Globus pallidus (tissue), 1 donor: Measurements from ENCODE around the gene TBCA.
"Not testable (repeated sequence)": the region's sequence is repeated elsewhere in the genome, so short reads cannot be mapped to it uniquely, and the experiment has no call there.

Experiments used
- DNase-seq: peaks from one replicate; pipeline ENCODE4 v3.0.0-alpha.2; 2015; ENCODE audit warnings: low spot score

TBCA gene

GRCh38 chr5:77772729-77773128 lies 3.4 kb downstream of the TBCA start:
- DNase-seq = no peak

DNA sequence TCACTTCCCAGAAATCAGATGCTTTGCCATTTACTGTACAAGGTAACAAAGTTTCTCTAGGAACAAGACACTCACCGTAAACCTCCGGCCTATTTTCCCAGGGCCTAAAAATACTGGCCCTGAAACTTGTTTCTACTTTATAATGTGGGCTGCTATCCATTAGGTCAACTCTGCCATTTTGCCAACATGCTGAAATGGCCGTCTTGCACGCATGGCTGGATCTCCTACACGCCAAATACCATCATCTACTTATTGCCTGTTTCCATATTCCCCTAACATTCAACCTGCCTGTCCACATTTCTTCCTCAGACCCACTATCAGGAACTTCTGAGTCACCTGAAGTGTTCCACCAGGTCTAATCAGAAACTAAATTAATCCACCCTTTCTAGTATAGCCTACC lies 4.7 kb downstream of the TBCA start:
- DNase-seq = no peak

DNA sequence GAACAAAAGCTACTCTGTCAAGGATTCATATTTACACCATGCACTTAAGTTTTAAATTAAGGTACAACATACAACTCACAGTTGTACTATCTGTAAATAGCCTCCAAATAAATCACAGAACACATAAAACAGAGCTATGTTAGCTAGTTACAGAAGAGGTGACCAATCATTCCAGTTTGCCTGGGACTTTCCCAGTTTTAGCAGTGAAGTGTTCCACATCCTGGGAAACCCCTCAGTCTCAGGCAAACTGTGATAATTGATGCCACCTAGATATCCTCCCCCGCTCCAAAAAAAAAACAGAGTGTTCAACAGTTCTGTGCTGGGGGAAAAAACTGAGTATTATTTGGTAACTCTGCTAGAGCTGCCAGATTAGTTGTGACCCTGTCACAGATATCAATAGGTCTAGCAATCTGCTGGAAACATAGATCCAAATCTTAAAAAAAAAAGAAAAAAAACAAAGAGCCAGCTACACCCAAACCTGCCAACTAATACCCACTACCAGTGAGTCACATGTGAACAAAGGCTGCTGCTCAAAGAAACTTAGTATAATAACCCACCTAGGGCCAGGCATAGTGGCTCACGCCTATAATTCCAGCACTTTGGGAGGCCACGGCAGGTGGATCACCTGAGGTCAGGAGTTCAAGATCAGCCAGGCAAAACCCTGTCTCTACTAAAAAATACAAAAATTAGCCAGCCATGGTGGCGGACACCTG lies 5.7 kb downstream of the TBCA start:
- DNase-seq = no peak

DNA sequence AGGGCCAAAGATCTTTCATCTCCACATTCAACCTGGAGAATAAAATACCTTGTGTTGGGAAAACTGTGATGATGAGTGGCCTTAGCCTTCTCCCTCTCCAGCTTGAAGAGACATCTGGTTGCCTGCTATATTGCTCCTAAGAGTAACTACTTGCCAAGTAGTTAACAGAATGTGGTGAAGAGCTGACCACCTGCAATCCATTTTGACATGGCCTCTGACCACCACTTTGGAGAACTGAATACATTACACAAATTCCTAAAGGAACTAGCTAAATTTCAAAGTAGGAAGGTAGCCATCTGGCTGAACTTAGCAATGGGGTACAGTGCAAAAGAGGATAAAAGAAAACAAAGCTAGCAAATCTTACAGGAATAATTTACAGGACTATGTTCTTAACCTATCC lies 7.2 kb downstream of the TBCA start:
- no peak for DNase-seq

- no peak for DNase-seq
These were observed 8.8 kb downstream of the TBCA start for GRCh38 chr5:77767301-77767700.

DNA sequence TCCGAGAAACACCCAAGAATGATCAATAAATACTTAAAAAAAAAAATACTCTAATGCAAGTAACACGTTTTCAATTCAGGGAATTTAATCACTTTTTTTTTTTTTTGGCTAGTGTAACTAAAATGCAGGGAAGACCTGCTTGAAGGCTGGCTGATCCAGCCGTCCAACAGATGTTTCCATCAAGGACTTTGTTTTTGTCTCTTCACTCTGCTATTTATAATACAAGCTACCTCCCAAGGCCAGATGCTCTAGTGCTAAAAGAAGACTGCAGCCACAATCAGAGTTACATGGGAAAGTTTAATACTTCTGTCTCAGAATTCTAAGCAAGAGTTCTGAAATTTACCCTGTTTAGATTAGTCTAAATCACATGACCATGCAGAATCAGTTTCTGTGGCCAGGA lies 14.5 kb downstream of the TBCA start:
- DNase-seq = no peak

DNA sequence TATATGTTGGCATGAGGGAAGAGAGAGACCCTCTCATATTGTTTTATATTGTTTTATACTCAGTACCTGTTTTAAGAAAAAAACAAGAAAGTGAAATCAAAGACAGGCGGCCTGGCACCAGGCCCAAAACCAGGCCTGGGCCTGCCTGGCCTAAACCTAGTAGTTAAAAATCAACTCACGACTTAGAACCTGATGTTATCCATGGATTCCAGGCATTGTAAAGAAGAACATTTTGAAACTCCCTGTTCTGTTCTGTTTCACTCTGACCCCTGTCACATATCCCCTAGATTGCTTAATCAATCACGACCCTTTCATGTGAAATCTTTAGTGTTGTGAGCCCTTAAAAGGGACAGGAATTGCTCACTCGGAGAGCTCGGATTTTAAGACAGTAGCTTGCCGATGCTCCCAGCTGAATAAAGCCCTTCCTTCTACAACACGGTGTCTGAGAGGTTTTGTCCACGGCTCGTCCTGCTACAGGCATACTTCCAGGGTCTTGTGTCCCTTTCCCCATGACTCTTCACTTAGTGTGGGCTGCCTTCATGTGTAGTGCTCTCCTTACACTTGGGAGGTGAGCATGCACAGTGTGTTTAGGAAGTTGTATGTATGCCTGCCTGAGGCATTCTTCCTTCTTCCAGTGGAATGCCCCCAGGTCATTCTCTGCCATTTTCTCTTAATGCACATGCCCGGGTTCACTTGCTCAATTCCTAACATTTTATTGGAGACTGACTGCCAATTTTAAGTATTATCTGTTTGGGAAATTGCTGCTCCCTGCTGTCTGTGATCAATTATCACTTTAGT lies 17.8 kb downstream of the TBCA start:
- DNase-seq = no peak

GRCh38 chr5:77751328-77752023 lies 24.7 kb downstream of the TBCA start:
- no peak for DNase-seq

DNA sequence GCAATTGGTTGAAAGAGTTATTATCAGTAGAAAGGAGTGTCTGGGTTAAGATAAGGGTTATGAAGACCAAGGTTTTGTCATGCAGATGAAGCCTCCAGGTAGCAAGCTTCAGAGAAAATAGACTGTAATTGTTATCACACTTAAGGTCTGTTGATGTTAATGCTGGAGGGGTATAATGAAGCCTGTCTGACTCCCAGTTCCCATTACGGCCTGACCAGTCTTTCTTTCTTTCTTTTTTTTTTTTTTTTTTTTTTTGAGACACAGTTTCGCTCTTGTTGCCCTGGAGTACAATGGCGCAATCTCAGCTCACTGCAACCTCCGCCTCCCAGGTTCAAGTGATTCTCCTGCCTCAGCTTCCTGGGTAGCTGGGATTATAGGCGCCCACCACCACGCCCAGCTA lies 25.2 kb downstream of the TBCA start:
- not testable (repeated sequence) for DNase-seq

- DNase-seq = no peak
These were observed 28.0 kb downstream of the TBCA start for GRCh38 chr5:77748160-77748559.

- DNase-seq = no peak
These were observed 32.0 kb downstream of the TBCA start for GRCh38 chr5:77744116-77744515.

- no peak for DNase-seq
These were observed 33.0 kb downstream of the TBCA start for GRCh38 chr5:77743181-77743580.

GRCh38 chr5:77741608-77742007 lies 34.5 kb downstream of the TBCA start:
- DNase-seq = no peak

DNA sequence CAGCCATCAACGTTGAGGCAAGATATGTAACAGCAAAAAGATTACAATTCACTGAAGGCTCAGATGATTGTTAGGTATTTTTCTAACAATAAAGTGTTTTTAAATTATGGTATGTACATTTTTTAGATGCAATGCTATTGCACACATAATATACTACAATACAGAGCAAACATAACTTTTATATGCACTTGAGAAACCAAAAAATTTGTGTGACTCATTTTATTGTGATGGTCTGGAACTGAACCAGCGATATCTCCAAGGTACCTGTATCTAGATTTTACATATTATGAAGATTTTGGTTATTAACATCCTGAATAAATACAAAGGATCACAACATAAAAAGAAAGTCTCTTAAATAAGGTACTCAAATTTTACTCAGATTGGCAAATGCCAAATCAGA lies 41.3 kb downstream of the TBCA start:
- DNase-seq = no peak

- DNase-seq = no peak
These were observed 43.0 kb downstream of the TBCA start for GRCh38 chr5:77733130-77733529.

- no peak for DNase-seq
These were observed 48.9 kb downstream of the TBCA start for GRCh38 chr5:77727190-77727589.

DNA sequence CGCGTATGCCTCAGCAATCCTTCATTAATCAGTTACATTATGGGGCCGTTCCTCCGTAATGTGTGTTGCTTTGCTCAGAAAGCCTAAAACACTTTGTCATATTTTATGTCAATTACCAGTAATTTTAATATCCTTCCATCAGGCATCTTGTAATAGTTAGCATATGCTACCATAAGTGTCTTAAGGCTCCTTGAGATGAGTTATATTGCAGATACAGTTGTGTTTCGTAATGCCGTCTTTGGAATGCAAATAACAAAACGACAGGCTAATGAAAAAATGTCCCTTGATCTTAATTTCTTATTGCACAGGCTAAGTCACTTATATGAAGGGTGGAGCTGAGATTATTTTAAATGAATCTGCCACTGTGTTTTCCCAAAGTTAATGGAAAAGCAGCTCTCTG lies 50.5 kb downstream of the TBCA start:
- no peak for DNase-seq

- no peak for DNase-seq
These were observed 51.2 kb downstream of the TBCA start for GRCh38 chr5:77724934-77725333.

DNA sequence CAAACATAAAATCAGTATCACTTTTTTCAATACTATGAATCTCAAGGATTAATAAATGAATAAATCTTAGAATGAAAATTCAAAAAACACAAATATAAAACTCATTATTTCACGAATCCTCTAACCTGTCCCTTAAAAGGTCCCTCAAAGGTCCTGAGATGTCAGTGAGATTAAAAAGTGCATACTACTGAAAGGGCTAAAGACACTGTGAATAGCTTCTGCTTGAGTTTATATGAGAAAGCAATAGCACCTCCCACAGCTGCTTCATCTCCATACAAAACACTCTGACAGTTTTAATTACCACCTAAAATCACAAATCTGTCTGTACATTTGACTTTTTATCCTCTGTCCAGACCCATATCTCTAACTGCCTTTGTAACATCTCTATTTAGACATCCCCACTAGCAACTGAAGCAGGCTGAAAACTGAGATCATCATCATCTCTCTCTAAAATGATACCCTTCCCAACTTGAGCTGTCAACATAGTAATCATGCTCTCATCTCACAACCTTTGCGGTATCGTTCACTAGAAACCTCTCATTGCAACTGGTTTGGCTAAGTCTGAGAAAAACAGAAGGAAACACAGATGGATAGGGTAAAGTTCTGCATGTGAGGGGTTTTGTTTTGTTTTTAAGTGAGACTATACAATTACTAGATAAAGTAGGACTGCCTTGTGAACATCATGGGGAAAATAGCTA lies 56.3 kb downstream of the TBCA start:
- DNase-seq = no peak

DNA sequence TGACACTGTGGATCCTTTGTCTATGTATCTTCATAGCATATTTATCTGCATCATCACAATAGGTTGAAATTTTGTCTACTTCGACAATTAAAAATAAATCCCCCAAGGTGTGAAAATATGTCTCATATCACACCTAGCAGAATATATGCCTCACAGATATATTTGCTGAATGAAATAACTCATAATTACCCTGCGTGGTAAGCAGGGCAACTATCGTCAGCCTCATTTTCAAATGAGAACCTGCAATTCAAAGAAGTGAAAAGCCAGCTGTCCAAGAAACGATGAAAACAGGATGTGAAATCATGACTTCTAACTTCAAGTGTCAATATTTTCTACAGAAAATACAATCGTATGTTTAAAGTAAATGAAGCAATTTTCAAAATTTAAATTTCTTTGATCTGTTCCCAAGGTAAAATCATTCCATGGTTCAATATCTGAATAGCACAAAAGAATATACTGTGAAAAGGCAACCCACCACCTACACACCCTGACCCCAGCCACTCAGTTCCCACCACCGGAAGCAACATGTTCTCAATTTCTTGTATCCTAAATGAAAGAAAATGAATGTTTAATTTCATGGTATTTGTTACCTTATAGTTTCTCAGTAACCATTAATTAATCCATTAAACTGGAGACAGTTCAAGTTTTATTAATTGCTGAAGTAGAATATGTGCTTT lies 57.1 kb downstream of the TBCA start:
- no peak for DNase-seq

GRCh38 chr5:77709993-77710685 lies 66.0 kb downstream of the TBCA start:
- no peak for DNase-seq
